IMR-90 (cell line): ENCODE measurements around the gene SMARCA2. TPM values are rescaled to one million over a fixed set of nuclear protein-coding genes. Genes with fewer than 3 reads are reported as not detected.

ENCODE experiments used
- ATAC-seq: fragments of 200-7000 bp; cut with Tn5 transposase; 2 replicates; pipeline ENCODE4 v1.9.1; 2020; ENCODE audit warnings: low read depth, mild to moderate bottlenecking, moderate library complexity
- BruUV-seq: library from RNA; stranded (reverse); fragments of 400-500 nt; replicated peaks from 2 replicates; lab custom pipeline; 2021; lab: Mats Ljungman, UMichigan
- CTCF ChIA-PET: fragments of 300-600 bp; formaldehyde crosslinking; extraction: SDS; loops from one replicate; lab custom pipeline; 2021; ENCODE audit warnings: antibody characterized with exemption; lab: Yijun Ruan, JAX
- POLR2A ChIA-PET: fragments of 300-600 bp; sonication (Branson Sonifier 250); formaldehyde crosslinking; loops from one replicate; lab custom pipeline; 2022; ENCODE audit warnings: antibody characterized with exemption; ENCODE audit not compliant: unreplicated experiment; lab: Charles Lee
- DNase-seq: peaks from one replicate; pipeline ENCODE4 v3.0.0; 2013
- H2AFZ ChIP-seq: replicated peaks from 2 replicates; pipeline ENCODE3; 2013; ENCODE audit warnings: low read length, mild to moderate bottlenecking; ENCODE audit not compliant: poor library complexity
- H2AK5ac ChIP-seq: 2 replicates; pipeline ENCODE4 v1.6.1; 2013; ENCODE audit warnings: low read depth, low read length, inconsistent platforms
- H2AK9ac ChIP-seq: replicated peaks from 2 replicates; pipeline ENCODE3; 2013; ENCODE audit warnings: mild to moderate bottlenecking, low read depth, low read length, moderate library complexity; ENCODE audit not compliant: poor library complexity
- H2BK120ac ChIP-seq: 2 replicates; pipeline ENCODE4 v1.6.1; 2013; ENCODE audit warnings: low read depth, low read length, inconsistent platforms
- H2BK15ac ChIP-seq: 3 replicates; pipeline ENCODE4 v1.6.1; 2013; ENCODE audit warnings: low read depth, low read length, inconsistent platforms
- H2BK20ac ChIP-seq: 2 replicates; pipeline ENCODE4 v1.6.1; 2013; ENCODE audit warnings: low read depth, mild to moderate bottlenecking, inconsistent platforms, low read length, moderate library complexity
- H2BK5ac ChIP-seq: 2 replicates; pipeline ENCODE4 v1.6.1; 2013; ENCODE audit warnings: mild to moderate bottlenecking, low read depth, low read length, inconsistent platforms; ENCODE audit not compliant: poor library complexity, severe bottlenecking
- H3K14ac ChIP-seq: replicated peaks from 2 replicates; pipeline ENCODE4 v1.6.1; 2013; ENCODE audit warnings: low read depth, low read length, inconsistent platforms
- H3K18ac ChIP-seq: 2 replicates; pipeline ENCODE4 v1.6.1; 2013; ENCODE audit warnings: low read depth, low read length, control low read depth
- H3K23ac ChIP-seq: 2 replicates; pipeline ENCODE4 v1.6.1; 2013; ENCODE audit warnings: low read depth, low read length, inconsistent platforms
- H3K27ac ChIP-seq: 2 replicates; pipeline ENCODE4 v1.5.1; 2013; ENCODE audit warnings: mild to moderate bottlenecking, control low read depth, low read length; ENCODE audit not compliant: insufficient read depth
- H3K27me3 ChIP-seq: 2 replicates; pipeline ENCODE4 v1.6.1; 2013; ENCODE audit warnings: low read length; ENCODE audit not compliant: control insufficient read depth, insufficient read depth
- H3K36me3 ChIP-seq: 2 replicates; pipeline ENCODE4 v1.6.1; 2013; ENCODE audit warnings: low read length, mixed read lengths; ENCODE audit not compliant: control insufficient read depth, insufficient read depth
- H3K4ac ChIP-seq: 2 replicates; pipeline ENCODE4 v1.6.1; 2013; ENCODE audit warnings: low read depth, low read length, inconsistent platforms
- H3K4me1 ChIP-seq: 2 replicates; pipeline ENCODE4 v1.6.1; 2013; ENCODE audit warnings: low read length, mixed read lengths; ENCODE audit not compliant: control insufficient read depth, insufficient read depth
- H3K4me2 ChIP-seq: 2 replicates; pipeline ENCODE4 v1.6.1; 2013; ENCODE audit warnings: low read depth, mild to moderate bottlenecking, control low read depth, low read length, moderate library complexity
- H3K4me3 ChIP-seq: 2 replicates; pipeline ENCODE4 v1.5.1; 2013; ENCODE audit warnings: low read depth, mild to moderate bottlenecking, control low read depth, low read length, moderate library complexity; ENCODE audit not compliant: insufficient read depth
- H3K56ac ChIP-seq: 2 replicates; pipeline ENCODE4 v1.6.1; 2013; ENCODE audit warnings: low read length, inconsistent platforms; ENCODE audit not compliant: insufficient read depth; ENCODE audit errors: extremely low read depth
- H3K79me1 ChIP-seq, 2 experiments: 2 replicates each; pipeline ENCODE4 v1.6.1; 2013; ENCODE audit warnings: low read length in 2 of 2, inconsistent platforms in 1 of 2, low read depth in 1 of 2
- H3K9ac ChIP-seq: 2 replicates; pipeline ENCODE4 v1.6.1; 2013; ENCODE audit warnings: low read depth, low read length, control low read depth
- H3K9me1 ChIP-seq: 2 replicates; pipeline ENCODE4 v1.6.1; 2013; ENCODE audit warnings: low read length, inconsistent platforms; ENCODE audit not compliant: insufficient read depth
- H3K9me3 ChIP-seq: 2 replicates; pipeline ENCODE4 v1.6.1; 2013; ENCODE audit warnings: low read length; ENCODE audit not compliant: control insufficient read depth, insufficient read depth
- H4K20me1 ChIP-seq: 2 replicates; pipeline ENCODE4 v1.6.1; 2013; ENCODE audit warnings: low read length, inconsistent platforms; ENCODE audit not compliant: insufficient read depth
- H4K5ac ChIP-seq: 2 replicates; pipeline ENCODE4 v1.6.1; 2013; ENCODE audit warnings: mild to moderate bottlenecking, low read depth, low read length, control low read depth
- H4K8ac ChIP-seq, 2 experiments: 2 replicates each; pipeline ENCODE4 v1.6.1; 2013; ENCODE audit warnings: low read depth in 2 of 2, low read length in 2 of 2, control low read depth in 1 of 2, inconsistent platforms in 1 of 2
- H4K91ac ChIP-seq: 2 replicates; pipeline ENCODE4 v1.6.1; 2013; ENCODE audit warnings: low read depth, low read length, inconsistent platforms; ENCODE audit not compliant: insufficient read depth
- BHLHE40 ChIP-seq: fragments of 150-350 bp; IDR thresholded peaks from 2 replicates; pipeline ENCODE4 v1.6.1; 2016; ENCODE audit warnings: mild to moderate bottlenecking, low read depth, low read length
- CEBPB ChIP-seq: IDR thresholded peaks from 2 replicates; pipeline ENCODE4 v1.6.1; 2012; ENCODE audit warnings: low read depth, low read length, improper control_type of control experiment
- CHD1 ChIP-seq: IDR thresholded peaks from 2 replicates; pipeline ENCODE4 v1.6.1; 2012; ENCODE audit warnings: low read depth, low read length, improper control_type of control experiment
- CTCF ChIP-seq: conservative IDR thresholded peaks from 2 replicates; pipeline ENCODE4 v1.5.1; 2012; ENCODE audit warnings: mild to moderate bottlenecking, low read depth, low read length, improper control_type of control experiment
- ELK1 ChIP-seq: fragments of 150-350 bp; IDR thresholded peaks from 2 replicates; pipeline ENCODE4 v1.6.1; 2016; ENCODE audit warnings: low read depth, mild to moderate bottlenecking, low read length, moderate library complexity, borderline replicate concordance
- FOS ChIP-seq: fragments of 150-350 bp; IDR thresholded peaks from 2 replicates; pipeline ENCODE4 v1.6.1; 2016; ENCODE audit warnings: low read depth, low read length
- MAFK ChIP-seq: IDR thresholded peaks from 2 replicates; pipeline ENCODE4 v1.6.1; 2012; ENCODE audit warnings: low read depth, low read length, improper control_type of control experiment
- MAZ ChIP-seq: IDR thresholded peaks from 2 replicates; pipeline ENCODE4 v1.6.1; 2012; ENCODE audit warnings: low read depth, mild to moderate bottlenecking, low read length, improper control_type of control experiment, moderate library complexity, borderline replicate concordance
- MXI1 ChIP-seq: IDR thresholded peaks from 2 replicates; pipeline ENCODE4 v1.6.1; 2012; ENCODE audit warnings: low read depth, mild to moderate bottlenecking, low read length, moderate library complexity, borderline replicate concordance
- NFE2L2 ChIP-seq: fragments of 150-350 bp; IDR thresholded peaks from 2 replicates; pipeline ENCODE4 v1.6.1; 2016; ENCODE audit warnings: low read depth, mild to moderate bottlenecking, low read length
- POLR2A ChIP-seq: IDR thresholded peaks from 2 replicates; pipeline ENCODE4 v1.6.1; 2012; ENCODE audit warnings: mild to moderate bottlenecking, low read depth, low read length
- RAD21 ChIP-seq: IDR thresholded peaks from 2 replicates; pipeline ENCODE4 v1.6.1; 2012; ENCODE audit warnings: low read length, improper control_type of control experiment
- RCOR1 ChIP-seq: IDR thresholded peaks from 2 replicates; pipeline ENCODE4 v1.6.1; 2012; ENCODE audit warnings: mild to moderate bottlenecking, low read length, improper control_type of control experiment; ENCODE audit not compliant: insufficient replicate concordance
- RFX5 ChIP-seq: IDR thresholded peaks from 2 replicates; pipeline ENCODE4 v1.8.0; 2012; ENCODE audit warnings: low read depth, mild to moderate bottlenecking, low read length, moderate library complexity
- SMC3 ChIP-seq: fragments of 150-350 bp; IDR thresholded peaks from 2 replicates; pipeline ENCODE4 v1.6.1; 2016; ENCODE audit warnings: low read depth, mild to moderate bottlenecking, antibody characterized with exemption, low read length, moderate library complexity
- USF2 ChIP-seq: fragments of 150-350 bp; IDR thresholded peaks from 2 replicates; pipeline ENCODE4 v1.6.1; 2017; ENCODE audit warnings: mild to moderate bottlenecking, antibody characterized with exemption, low read length, low read depth
- WGBS, 2 experiments: methylation state at CpG; one replicate each; pipeline versions ENCODE4 v1.1.5 to v1.1.7; 2013; ENCODE audit warnings: missing lambda C conversion rate in 2 of 2; ENCODE audit not compliant: insufficient read length in 1 of 2; ENCODE audit errors: extremely low coverage in 2 of 2; 5-methylcytosine and 5-hydroxymethylcytosine counted together
- dilution Hi-C: fragments of 300-500 bp; cut with HindIII; formaldehyde crosslinking; loops from one replicate; pipeline ENCODE4 v1.14.3; 2018; ENCODE audit warnings: low sequenced_read_pairs; ENCODE audit not compliant: unreplicated experiment
- in situ Hi-C: fragments of 300-500 bp; cut with MboI; formaldehyde crosslinking; loops from 3 replicates; pipeline ENCODE4 v1.14.3; 2019; ENCODE audit warnings: low sequenced_read_pairs, inconsistent platforms, mixed read lengths
- intact Hi-C: fragments of 100-400 bp; cut with micrococcal nuclease; formaldehyde crosslinking; loops from 2 replicates; pipeline ENCODE4 v1.10.0; 2022
- polyA plus RNA-seq, 3 experiments: library from polyadenylated mRNA; depleted of rRNA; stranded (reverse); fragments of >200 nt; gene quantifications; 2 replicates each; pipeline ENCODE4 v1.2.3, GENCODE V29; 2012; ENCODE audit warnings: low replicate concordance in 1 of 3
- total RNA-seq: library from RNA; depleted of rRNA; stranded (reverse); fragments of >200 nt; gene quantifications from 2 replicates; pipeline ENCODE4 v1.2.3, GENCODE V29; 2012

The SMARCA2 gene
- total and polyA plus RNA-seq, 2 of the 4 experiments (the other 2 are of a cell fraction) = 25.3 to 26.7 TPM

- H3K9ac ChIP-seq = no peak overlapping the region
- no peaks in the 10 kb centered on the region; a peak in 2 of 4 replicates for H3K79me1 ChIP-seq
- no peaks in the 10 kb centered on the region; the same call in 1 of the 2 replicates for H3K9me1 ChIP-seq
- TF ChIP-seq NFE2L2 = no peak
- TF ChIP-seq CHD1 = no peak
- TF ChIP-seq CEBPB = no peak
- TF ChIP-seq RCOR1 = no peak
- no peak for TF ChIP-seq MAZ
- TF ChIP-seq FOS = no peak
- no peak for TF ChIP-seq SMC3
- no peak for TF ChIP-seq RFX5
- TF ChIP-seq MXI1 = no peak
- no peak for TF ChIP-seq CTCF
- no peak for TF ChIP-seq USF2
- no peak for TF ChIP-seq RAD21
- no peak for TF ChIP-seq POLR2A
- TF ChIP-seq MAFK = no peak
- no peak for TF ChIP-seq BHLHE40
- TF ChIP-seq ELK1 = no peak
- DNase-seq (no peak), ATAC-seq (no peak)
- no peaks in the 10 kb centered on the region for H3K27me3 ChIP-seq
- ChIA-PET POLR2A (no interaction called here), CTCF (no interaction called here)
- H3K36me3 ChIP-seq = no peaks in the 10 kb centered on the region
- H3K4me1 ChIP-seq = no peaks in the 10 kb centered on the region
- WGBS, 2 experiments = 60% methylated on average over 1 of the region's 3 CpGs; no CpG with 5 or more reads in 1 of the 2 experiments
- no peaks in the 10 kb centered on the region for H4K20me1 ChIP-seq
- no peak overlapping the region for H2AFZ ChIP-seq
- H4K5ac ChIP-seq = no peak overlapping the region
- no peaks in the 10 kb centered on the region for H3K9me3 ChIP-seq
- H3K56ac ChIP-seq = no peak overlapping the region
- H3K4ac ChIP-seq = no peak overlapping the region
- H2BK120ac ChIP-seq = no peak overlapping the region
- H3K18ac ChIP-seq = no peak overlapping the region
- no peak overlapping the region for H2AK9ac ChIP-seq
- dilution Hi-C loops = no loop called here
- no peak overlapping the region for H3K4me2 ChIP-seq
- H3K4me3 ChIP-seq = no peak overlapping the region
- H2BK5ac ChIP-seq = no peak overlapping the region
- no peak overlapping the region for H3K27ac ChIP-seq
- H3K14ac ChIP-seq = no peak overlapping the region
- no peak overlapping the region for H2BK15ac ChIP-seq
- H4K91ac ChIP-seq = no peak overlapping the region
- no peak overlapping the region for H4K8ac ChIP-seq
- no TSS peak for BruUV-seq
- H2AK5ac ChIP-seq = no peak overlapping the region
- intact Hi-C loops = no loop called here
- no peak overlapping the region for H2BK20ac ChIP-seq
- in situ Hi-C loops = no loop called here
- no peak overlapping the region for H3K23ac ChIP-seq
Measured at GRCh38 chr9:2145746-2146145, 130.6 kb downstream of the SMARCA2 start.
